Hepatocyte (in vitro differentiated cells): Measurements from ENCODE around the gene FAM162B. TPM values are rescaled to one million over a fixed set of nuclear protein-coding genes. Genes with fewer than 3 reads are reported as not detected.
"Not testable (repeated sequence)": the region's sequence is repeated elsewhere in the genome, so short reads cannot be mapped to it uniquely, and the experiment has no call there.

Experiments
- DNase-seq: peaks from one replicate; pipeline ENCODE4 v3.0.0-alpha.2; 2016; ENCODE audit warnings: low spot score
- H2AFZ ChIP-seq: fragments of 200-600 bp; sonication (generic); 2 replicates; pipeline ENCODE4 v1.6.0; 2016; ENCODE audit warnings: antibody characterized with exemption, mild to moderate bottlenecking
- H3K27ac ChIP-seq: fragments of 200-600 bp; sonication (generic); 2 replicates; pipeline ENCODE4 v1.5.1; 2016; ENCODE audit warnings: mild to moderate bottlenecking
- H3K27me3 ChIP-seq: fragments of 200-600 bp; sonication (generic); 2 replicates; pipeline ENCODE4 v1.6.1; 2016
- H3K36me3 ChIP-seq: fragments of 200-600 bp; sonication (generic); replicated peaks from 2 replicates; pipeline ENCODE4 v1.5.1; 2016; ENCODE audit warnings: low read depth; ENCODE audit not compliant: insufficient read depth
- H3K4me1 ChIP-seq: fragments of 200-600 bp; sonication (generic); 2 replicates; pipeline ENCODE4 v1.5.1; 2016; ENCODE audit warnings: mild to moderate bottlenecking, moderate library complexity; ENCODE audit not compliant: insufficient read depth
- H3K4me2 ChIP-seq: fragments of 200-600 bp; sonication (generic); 2 replicates; pipeline ENCODE4 v1.6.0; 2016
- H3K4me3 ChIP-seq: fragments of 200-600 bp; sonication (generic); 2 replicates; pipeline ENCODE4 v1.5.1; 2016; ENCODE audit warnings: mild to moderate bottlenecking
- H3K79me2 ChIP-seq: fragments of 200-600 bp; sonication (generic); 2 replicates; pipeline ENCODE4 v1.6.0; 2017; ENCODE audit warnings: mild to moderate bottlenecking
- H3K9me2 ChIP-seq: fragments of 200-600 bp; sonication (generic); replicated peaks from 2 replicates; pipeline ENCODE4 v1.6.0; 2017; ENCODE audit warnings: mild to moderate bottlenecking; ENCODE audit not compliant: insufficient read depth
- H3K9me3 ChIP-seq: fragments of 200-600 bp; sonication (generic); 2 replicates; pipeline ENCODE4 v1.5.1; 2016; ENCODE audit warnings: low read depth, mild to moderate bottlenecking
- H4K20me1 ChIP-seq: fragments of 200-600 bp; sonication (generic); 2 replicates; pipeline ENCODE4 v1.6.0; 2016; ENCODE audit warnings: mild to moderate bottlenecking; ENCODE audit not compliant: insufficient read depth, poor library complexity, severe bottlenecking
- CTCF ChIP-seq: fragments of 200-600 bp; sonication (generic); IDR thresholded peaks from 2 replicates; pipeline ENCODE4 v1.5.1; 2016; ENCODE audit warnings: antibody characterized with exemption, mild to moderate bottlenecking; ENCODE audit not compliant: poor library complexity
- EZH2 ChIP-seq: fragments of 200-600 bp; sonication (generic); IDR thresholded peaks from 2 replicates; pipeline ENCODE4 v1.6.1; 2016; ENCODE audit warnings: antibody characterized with exemption, mild to moderate bottlenecking, borderline replicate concordance
- EZH2phosphoT487 ChIP-seq: fragments of 200-600 bp; sonication (generic); IDR thresholded peaks from one replicate; pipeline ENCODE4 v1.6.1; 2018; ENCODE audit warnings: antibody characterized with exemption, mild to moderate bottlenecking, low read depth, moderate library complexity; ENCODE audit not compliant: unreplicated experiment, severe bottlenecking
- WGBS: methylation state at CpG from one replicate; pipeline ENCODE4 v1.1.6; 2016; ENCODE audit warnings: low lambda C conversion rate; ENCODE audit errors: missing lambda C conversion rate; 5-methylcytosine and 5-hydroxymethylcytosine counted together
- polyA plus RNA-seq: library from polyadenylated mRNA; unstranded; fragments of >200 nt; fragmentation: Nextera tagmentation; extraction: Ambion mirVana; gene quantifications from 2 replicates; pipeline ENCODE4 v1.2.1, GENCODE V29; 2016
- total RNA-seq: library from RNA; depleted of rRNA; stranded (reverse); fragments of >200 nt; gene quantifications from 2 replicates; pipeline ENCODE4 v1.2.3, GENCODE V29; 2014

FAM162B gene
- total and polyA plus RNA-seq, 2 experiments from 2014 or later, result 4.5 to 4.9 TPM

GRCh38 chr6:116726947-116727346 is 38.6 kb downstream of the FAM162B start:
- Histone ChIP-seq H3K9me2 (no peaks in the 10 kb centered on the region), H3K4me3 (no peak overlapping the region), H3K4me1 (no peaks in the 10 kb centered on the region), H2AFZ (no peak overlapping the region), H3K36me3 (no peaks in the 10 kb centered on the region), H3K4me2 (no peak overlapping the region), H4K20me1 (no peaks in the 10 kb centered on the region), H3K9me3 (no peaks in the 10 kb centered on the region), H3K79me2 (no peaks in the 10 kb centered on the region), H3K27me3 (no peaks in the 10 kb centered on the region), H3K27ac (no peak overlapping the region)
- DNase-seq, result no peak
- TF ChIP-seq EZH2phosphoT487 (no peak), CTCF (no peak), EZH2 (no peak)

- H4K20me1 ChIP-seq, result no peaks in the 10 kb centered on the region
- TF ChIP-seq EZH2phosphoT487, result no peak
Observed at GRCh38 chr6:116714761-116715160, 50.8 kb downstream of the FAM162B start.

GRCh38 chr6:116714296-116714695 is 51.2 kb downstream of the FAM162B start:
- peak; percentile 3 for DNase-seq
- no peaks in the 10 kb centered on the region for H3K9me2 ChIP-seq
- H3K79me2 ChIP-seq, result no peaks in the 10 kb centered on the region
- no peak overlapping the region for H3K4me3 ChIP-seq
- no peaks in the 10 kb centered on the region for H3K4me1 ChIP-seq
- peak overlapping the region; percentile 3 for H3K27ac ChIP-seq
- no peaks in the 10 kb centered on the region for H3K27me3 ChIP-seq
- WGBS, result 81% methylated on average over 1 of the region's 1 CpG
- no peak overlapping the region for H2AFZ ChIP-seq
- H3K4me2 ChIP-seq, result no peak overlapping the region
- no peak for TF ChIP-seq CTCF
- no peaks in the 10 kb centered on the region for H3K36me3 ChIP-seq
- no peaks in the 10 kb centered on the region for H3K9me3 ChIP-seq
- no peaks in the 10 kb centered on the region for H4K20me1 ChIP-seq

More at GRCh38 chr6:116714761-116715160, 50.8 kb downstream of the FAM162B start:
- Histone ChIP-seq H3K27me3 (no peaks in the 10 kb centered on the region), H3K4me2 (no peak overlapping the region), H3K4me1 (no peaks in the 10 kb centered on the region), H3K9me2 (no peaks in the 10 kb centered on the region), H3K79me2 (no peaks in the 10 kb centered on the region), H3K36me3 (no peaks in the 10 kb centered on the region), H3K9me3 (no peaks in the 10 kb centered on the region), H3K27ac (peak overlapping the region; percentile 3), H3K4me3 (no peak overlapping the region), H2AFZ (no peak overlapping the region)
- WGBS, result 89% methylated on average over 2 of the region's 2 CpGs
- no peak for DNase-seq

GRCh38 chr6:116705917-116706316 is 59.6 kb downstream of the FAM162B start:
- TF ChIP-seq CTCF, result no peak
- TF ChIP-seq EZH2phosphoT487, result no peak
- no peak for TF ChIP-seq EZH2
- Histone ChIP-seq H3K4me1 (no peaks in the 10 kb centered on the region), H4K20me1 (no peaks in the 10 kb centered on the region), H3K79me2 (no peaks in the 10 kb centered on the region), H3K27ac (no peak overlapping the region), H3K4me3 (no peak overlapping the region), H3K9me2 (no peaks in the 10 kb centered on the region), H3K36me3 (no peaks in the 10 kb centered on the region), H2AFZ (no peak overlapping the region), H3K9me3 (no peaks in the 10 kb centered on the region), H3K4me2 (no peak overlapping the region), H3K27me3 (no peaks in the 10 kb centered on the region)
- WGBS, result 55% methylated on average over 1 of the region's 1 CpG
- DNase-seq, result no peak

GRCh38 chr6:116703888-116704287 is 61.6 kb downstream of the FAM162B start:
- not testable (repeated sequence) for H2AFZ ChIP-seq, DNase-seq, H4K20me1 ChIP-seq, H3K36me3 ChIP-seq, H3K4me1 ChIP-seq, H3K4me3 ChIP-seq, H3K27me3 ChIP-seq, H3K9me3 ChIP-seq, H3K9me2 ChIP-seq, H3K27ac ChIP-seq, H3K4me2 ChIP-seq, H3K79me2 ChIP-seq
- WGBS, result 95% methylated on average over 1 of the region's 1 CpG
